IPS DF 6.9 (cell line): ENCODE results near the gene GNL3.

Experiments
- DNase-seq: peaks from one replicate; pipeline ENCODE4 v3.0.0-alpha.2; 2013; ENCODE audit warnings: low read depth, low spot score
- H3K27ac ChIP-seq: one replicate; pipeline ENCODE4 v1.5.1; 2013; ENCODE audit warnings: low read length, control low read depth
- H3K27me3 ChIP-seq: 2 replicates; pipeline ENCODE4 v1.6.1; 2013; ENCODE audit warnings: mild to moderate bottlenecking, low read length; ENCODE audit not compliant: control insufficient read depth, insufficient read depth
- H3K36me3 ChIP-seq: 2 replicates; pipeline ENCODE4 v1.6.1; 2013; ENCODE audit warnings: low read length; ENCODE audit not compliant: control insufficient read depth, insufficient read depth
- H3K4me1 ChIP-seq: 2 replicates; pipeline ENCODE4 v1.6.1; 2013; ENCODE audit warnings: low read length; ENCODE audit not compliant: control insufficient read depth, insufficient read depth
- H3K4me3 ChIP-seq: 2 replicates; pipeline ENCODE4 v1.5.1; 2013; ENCODE audit warnings: mild to moderate bottlenecking, low read length
- H3K9me3 ChIP-seq: 2 replicates; pipeline ENCODE4 v1.6.1; 2013; ENCODE audit warnings: low read length, inconsistent platforms; ENCODE audit not compliant: control insufficient read depth, insufficient read depth
- WGBS: extraction: QIAGEN DNeasy Blood & Tissue Kit; methylation state at CpG from one replicate; pipeline ENCODE4 v1.1.7; 2013; ENCODE audit warnings: mixed read lengths, missing lambda C conversion rate; ENCODE audit not compliant: insufficient read length, insufficient coverage; 5-methylcytosine and 5-hydroxymethylcytosine counted together

Gene GNL3

GRCh38 chr3:52742418-52743041 lies 56.7 kb downstream of the GNL3 start:
- H3K27me3 ChIP-seq: no peaks in the 10 kb centered on the region
- peaks cover 12% of the 10 kb centered on the region; the same call in 1 of the 2 replicates for H3K36me3 ChIP-seq
- DNase-seq: peak; percentile 4
- H3K27ac ChIP-seq: no peak overlapping the region
- no peaks in the 10 kb centered on the region for H3K4me1 ChIP-seq
- WGBS: no CpG with 5 or more reads among the region's 3 CpGs
- H3K9me3 ChIP-seq: no peaks in the 10 kb centered on the region
- H3K4me3 ChIP-seq: no peak overlapping the region

- Histone ChIP-seq H3K27me3 (no peaks in the 10 kb centered on the region), H3K27ac (no peak overlapping the region), H3K9me3 (no peaks in the 10 kb centered on the region), H3K4me1 (no peaks in the 10 kb centered on the region), H3K4me3 (no peak overlapping the region), H3K36me3 (peaks cover 12% of the 10 kb centered on the region; the same call in 1 of the 2 replicates)
- WGBS: no CpG with 5 or more reads among the region's 5 CpGs
- no peak for DNase-seq
Observed at GRCh38 chr3:52743152-52743551, 57.3 kb downstream of the GNL3 start.

GRCh38 chr3:52743721-52744120 lies 57.9 kb downstream of the GNL3 start:
- DNase-seq: no peak
- no peaks in the 10 kb centered on the region for H3K27me3 ChIP-seq
- WGBS: no CpG with 5 or more reads among the region's 2 CpGs
- H3K4me3 ChIP-seq: no peak overlapping the region
- no peaks in the 10 kb centered on the region for H3K9me3 ChIP-seq
- peaks cover 13% of the 10 kb centered on the region; the same call in 1 of the 2 replicates for H3K36me3 ChIP-seq
- no peaks in the 10 kb centered on the region for H3K4me1 ChIP-seq
- H3K27ac ChIP-seq: no peak overlapping the region
